Dendritic cell treated with granulocyte-macrophage colony-stimulating factor and Interleukin-4, amounts not matched to agents 40 ng/mL and 50 ng/mL, for 4 days (primary cell): ENCODE measurements around the gene SLFNL1.

Experiments used
- H3K27ac Mint-ChIP-seq: one replicate; pipeline ENCODE4 v1.8.0; 2022; ENCODE audit warnings: mild to moderate bottlenecking, mixed read lengths
- H3K27me3 Mint-ChIP-seq: one replicate; pipeline ENCODE4 v1.8.0; 2022; ENCODE audit warnings: mild to moderate bottlenecking, mixed read lengths
- H3K36me3 Mint-ChIP-seq: one replicate; pipeline ENCODE4 v1.8.0; 2022; ENCODE audit warnings: low read depth, mixed read lengths
- H3K4me1 Mint-ChIP-seq: one replicate; pipeline ENCODE4 v1.8.0; 2022; ENCODE audit warnings: low read depth, mixed read lengths
- H3K4me3 Mint-ChIP-seq: one replicate; pipeline ENCODE4 v1.8.0; 2022; ENCODE audit warnings: mild to moderate bottlenecking, moderate library complexity, mixed read lengths
- H3K9me3 Mint-ChIP-seq: one replicate; pipeline ENCODE4 v1.8.0; 2022; ENCODE audit warnings: mixed read lengths
- intact Hi-C: fragments of 100-400 bp; cut with micrococcal nuclease; formaldehyde crosslinking; loops from one replicate; pipeline ENCODE4 v1.15.0; 2022

SLFNL1 gene

DNA sequence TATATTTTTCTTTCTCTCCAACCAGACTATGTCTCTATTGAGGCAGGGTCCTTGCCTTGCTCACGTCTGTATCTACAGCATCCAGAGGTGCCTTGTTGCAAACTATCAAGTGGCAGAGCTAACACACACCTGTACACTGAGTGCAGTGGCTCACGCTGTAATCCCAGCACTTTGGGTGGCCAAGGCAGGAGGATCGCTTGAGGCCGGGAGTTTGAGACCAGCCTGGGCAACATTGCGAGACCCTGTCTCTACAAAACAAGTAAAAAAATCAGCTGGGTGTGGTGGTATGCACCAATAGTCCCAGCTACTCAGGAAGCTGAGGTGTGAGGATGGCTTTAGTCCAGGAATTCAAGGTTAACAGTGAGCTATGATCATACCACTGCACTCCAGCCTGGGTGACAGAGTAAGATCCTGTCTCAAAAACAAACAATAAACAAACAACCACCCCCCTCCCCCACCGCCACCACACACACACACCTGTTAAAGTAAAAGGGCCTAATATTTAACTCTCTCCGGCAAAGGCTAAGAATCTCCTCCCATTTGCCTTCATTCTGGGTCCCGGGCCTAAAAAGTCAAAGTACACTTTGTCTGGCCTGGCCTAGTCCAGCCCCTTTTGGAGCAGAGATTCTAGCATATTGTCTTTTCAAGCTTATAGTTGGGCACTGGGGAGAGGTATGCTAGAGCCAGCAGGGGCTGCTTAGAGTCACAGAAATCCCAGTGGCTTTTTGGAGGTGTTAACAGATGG lies 9.5 kb upstream of the SLFNL1 start:
- no peaks in the 10 kb centered on the region for H3K9me3 Mint-ChIP-seq
- no peaks in the 10 kb centered on the region for H3K4me1 Mint-ChIP-seq
- intact Hi-C loops: loop anchor here (10.0 kb wide), 1 partner anchor 94 kb away; no protein-coding TSS in a partner anchor
- H3K4me3 Mint-ChIP-seq: no peak overlapping the region
- peaks cover 21% of the 10 kb centered on the region for H3K36me3 Mint-ChIP-seq
- no peak overlapping the region for H3K27ac Mint-ChIP-seq
- H3K27me3 Mint-ChIP-seq: no peaks in the 10 kb centered on the region

DNA sequence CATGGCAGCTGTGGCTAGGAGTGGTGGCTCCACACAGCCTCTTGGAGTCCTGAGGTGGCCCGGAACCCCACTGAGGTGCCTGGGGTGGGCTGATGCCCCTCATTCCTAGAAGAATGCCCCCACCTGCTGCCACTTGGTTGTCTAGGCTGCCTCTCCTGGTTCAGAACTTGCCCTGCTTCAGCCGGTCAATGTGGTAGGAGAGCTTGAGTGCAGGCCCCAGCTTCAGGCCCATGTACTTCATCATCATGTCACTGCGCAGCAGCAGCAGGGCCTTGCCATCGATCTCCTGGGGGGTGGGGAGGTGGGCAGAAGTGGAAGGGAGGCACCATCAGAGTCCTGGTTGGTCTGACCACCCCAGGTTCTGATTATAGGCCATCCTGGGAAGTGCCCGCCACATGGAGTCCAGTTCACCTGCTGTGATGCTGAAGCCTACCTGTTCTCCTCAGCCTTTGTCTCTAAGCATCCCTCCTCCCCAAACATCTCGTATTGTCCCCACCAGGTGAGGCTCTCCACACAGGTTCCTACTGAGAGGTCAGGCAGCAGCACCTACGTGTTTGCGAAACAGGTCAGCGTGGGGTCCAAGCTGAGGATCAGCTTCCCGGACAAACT lies 6.6 kb upstream of the SLFNL1 start:
- H3K27me3 Mint-ChIP-seq: no peaks in the 10 kb centered on the region
- H3K36me3 Mint-ChIP-seq: peaks cover 21% of the 10 kb centered on the region
- intact Hi-C loops: no loop called here
- H3K4me1 Mint-ChIP-seq: no peaks in the 10 kb centered on the region
- H3K9me3 Mint-ChIP-seq: no peaks in the 10 kb centered on the region
- H3K4me3 Mint-ChIP-seq: no peak overlapping the region
- no peak overlapping the region for H3K27ac Mint-ChIP-seq

DNA sequence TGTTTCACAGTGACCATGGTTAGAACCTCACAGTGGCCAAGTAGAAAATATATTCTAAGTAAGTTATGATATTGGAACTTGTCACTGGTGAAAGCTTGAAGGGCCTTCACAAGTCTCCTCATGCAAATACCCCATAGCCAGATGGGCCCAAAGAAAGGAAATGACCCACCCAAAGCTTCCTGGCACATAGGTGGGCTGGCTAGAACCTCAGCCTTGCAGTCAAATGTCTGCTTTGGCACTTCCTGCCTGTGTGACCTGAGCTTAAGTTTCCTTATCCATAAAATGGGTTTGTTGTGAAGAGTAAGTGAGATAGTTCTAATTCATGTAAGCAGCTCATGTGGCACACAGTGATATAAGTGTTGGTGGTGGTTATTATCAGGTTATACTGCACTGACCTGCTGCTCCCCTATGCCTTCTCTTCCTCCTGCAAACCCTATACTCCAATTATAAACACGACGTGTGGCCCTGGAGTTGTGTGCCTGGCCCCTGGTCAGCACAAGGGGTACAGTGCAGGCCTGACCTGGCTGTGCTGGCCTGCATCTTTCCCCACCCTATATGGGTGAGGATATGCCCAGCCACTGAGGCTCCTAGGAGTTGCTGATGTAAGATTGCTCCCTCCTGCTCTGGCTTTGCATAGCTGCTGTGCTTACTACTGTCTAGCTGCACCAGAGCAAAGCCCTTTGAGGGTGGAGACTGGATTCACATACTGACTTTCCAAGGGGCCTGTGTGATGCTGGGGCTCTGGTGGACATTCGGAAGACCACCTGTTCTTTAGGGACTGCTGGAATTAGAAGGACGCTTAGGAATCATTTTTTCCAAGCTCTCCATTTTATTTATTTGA lies 4.7 kb upstream of the SLFNL1 start:
- no peaks in the 10 kb centered on the region for H3K9me3 Mint-ChIP-seq
- no peak overlapping the region for H3K27ac Mint-ChIP-seq
- no peaks in the 10 kb centered on the region for H3K4me1 Mint-ChIP-seq
- H3K27me3 Mint-ChIP-seq: no peaks in the 10 kb centered on the region
- intact Hi-C loops: no loop called here
- H3K36me3 Mint-ChIP-seq: peaks cover 15% of the 10 kb centered on the region
- H3K4me3 Mint-ChIP-seq: no peak overlapping the region

DNA sequence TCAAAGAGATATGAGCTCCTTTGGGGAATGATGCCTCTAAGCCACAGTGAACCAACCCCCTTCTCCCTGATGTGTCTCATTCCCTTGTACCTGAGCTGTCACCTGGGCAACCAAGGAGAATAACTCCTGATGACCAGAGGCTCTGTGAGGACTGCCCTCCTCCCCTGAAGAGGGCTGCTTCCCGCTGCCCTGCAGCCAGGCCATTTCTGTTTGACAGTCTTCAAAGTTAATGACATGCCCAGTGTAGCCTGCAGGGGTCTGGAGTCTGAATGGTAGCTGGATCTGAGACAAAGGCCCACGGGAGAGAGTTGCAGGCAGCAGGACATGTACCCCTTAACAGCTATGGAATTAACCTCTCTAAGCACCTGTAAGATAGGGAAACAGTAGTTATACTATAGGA lies 3.4 kb upstream of the SLFNL1 start:
- no peaks in the 10 kb centered on the region for H3K27me3 Mint-ChIP-seq
- H3K4me1 Mint-ChIP-seq: no peaks in the 10 kb centered on the region
- no peak overlapping the region for H3K4me3 Mint-ChIP-seq
- H3K36me3 Mint-ChIP-seq: peaks cover 21% of the 10 kb centered on the region
- intact Hi-C loops: no loop called here
- no peak overlapping the region for H3K27ac Mint-ChIP-seq
- no peaks in the 10 kb centered on the region for H3K9me3 Mint-ChIP-seq

DNA sequence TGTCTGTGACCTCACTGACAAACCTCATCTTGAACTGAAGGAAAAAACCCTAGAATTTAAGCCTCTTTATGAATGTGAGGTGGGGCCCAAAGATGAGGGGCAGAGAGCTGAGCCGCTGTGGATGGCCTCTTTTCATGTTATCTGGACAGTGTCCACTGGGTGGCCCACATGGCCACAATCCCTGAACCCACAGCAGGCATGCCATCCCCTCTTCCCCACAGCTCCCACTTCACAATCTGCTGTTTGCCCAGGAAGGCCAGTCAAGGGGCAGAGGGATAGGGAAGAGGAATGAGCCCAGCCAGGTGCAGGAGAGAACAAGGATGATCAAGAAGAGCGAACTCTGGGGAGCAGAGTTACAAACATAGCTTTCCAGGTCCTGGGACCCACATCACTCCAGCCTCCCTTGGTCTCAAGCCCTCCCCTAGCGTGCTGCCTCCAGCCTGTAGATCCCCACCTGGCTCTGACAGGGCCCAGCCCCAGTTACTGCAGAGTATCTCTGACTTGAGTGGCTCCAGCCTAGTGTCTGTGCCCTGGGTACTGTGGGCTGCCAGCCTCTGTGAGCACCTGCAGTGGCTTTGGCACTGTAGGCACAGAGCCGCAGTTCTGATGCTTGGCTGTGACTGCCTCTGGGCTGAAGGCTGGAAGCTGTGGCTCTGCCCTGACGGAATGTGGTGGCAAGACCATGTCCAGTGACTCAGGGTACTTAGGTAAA lies 1.9 kb upstream of the SLFNL1 start:
- no peaks in the 10 kb centered on the region for H3K27me3 Mint-ChIP-seq
- peaks cover 32% of the 10 kb centered on the region for H3K36me3 Mint-ChIP-seq
- H3K27ac Mint-ChIP-seq: no peak overlapping the region
- intact Hi-C loops: no loop called here
- H3K9me3 Mint-ChIP-seq: no peaks in the 10 kb centered on the region
- no peaks in the 10 kb centered on the region for H3K4me1 Mint-ChIP-seq
- H3K4me3 Mint-ChIP-seq: no peak overlapping the region

DNA sequence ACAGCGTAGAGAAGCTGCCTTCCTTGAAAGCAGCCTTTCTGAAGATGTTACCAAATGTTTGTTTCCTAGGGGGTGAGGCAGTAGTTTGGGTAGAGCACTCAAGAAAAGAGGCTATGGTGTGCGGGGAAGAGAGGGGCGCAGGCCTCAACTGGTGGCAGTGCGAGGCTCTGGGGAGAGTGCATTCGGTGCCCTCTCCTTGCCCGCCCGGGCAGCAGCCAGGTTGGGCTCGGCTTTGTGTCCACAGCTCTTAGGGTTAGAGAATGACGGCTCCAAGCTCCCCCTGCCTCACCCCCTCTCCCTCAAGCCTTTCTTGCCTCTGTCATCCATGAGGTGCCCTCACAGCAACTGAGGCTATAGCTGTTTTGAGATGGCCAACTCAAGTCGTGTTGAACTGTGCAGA lies 899 bp upstream of the SLFNL1 start:
- intact Hi-C loops: no loop called here
- no peak overlapping the region for H3K27ac Mint-ChIP-seq
- no peaks in the 10 kb centered on the region for H3K9me3 Mint-ChIP-seq
- H3K4me3 Mint-ChIP-seq: no peak overlapping the region
- peaks cover 34% of the 10 kb centered on the region for H3K36me3 Mint-ChIP-seq
- no peaks in the 10 kb centered on the region for H3K4me1 Mint-ChIP-seq
- H3K27me3 Mint-ChIP-seq: no peaks in the 10 kb centered on the region

DNA sequence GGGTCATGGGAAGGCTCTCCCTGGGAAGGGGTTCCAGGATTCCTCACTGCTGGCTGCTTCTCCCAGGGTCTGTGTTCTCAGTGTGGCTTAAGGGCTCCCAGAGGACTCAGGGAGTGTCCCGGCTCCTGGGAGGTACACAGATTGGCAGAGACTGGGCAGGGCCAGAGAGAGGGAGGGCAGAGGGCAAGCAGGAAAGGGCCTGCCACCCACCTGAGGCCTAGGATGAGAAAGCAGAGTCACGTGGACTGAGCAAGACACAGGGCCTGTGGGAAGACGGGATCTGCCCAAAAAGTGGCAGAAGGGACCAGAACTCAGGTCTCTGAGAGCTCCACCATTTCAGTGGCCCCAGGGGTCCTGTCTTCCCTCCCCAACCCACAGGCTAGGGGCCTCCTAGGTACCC lies 871 bp downstream of the SLFNL1 start:
- Mint-ChIP-seq H3K36me3 (peaks cover 49% of the 10 kb centered on the region), H3K27me3 (no peaks in the 10 kb centered on the region), H3K4me1 (no peaks in the 10 kb centered on the region), H3K27ac (no peak overlapping the region), H3K9me3 (no peaks in the 10 kb centered on the region), H3K4me3 (no peak overlapping the region)
- intact Hi-C loops: no loop called here

DNA sequence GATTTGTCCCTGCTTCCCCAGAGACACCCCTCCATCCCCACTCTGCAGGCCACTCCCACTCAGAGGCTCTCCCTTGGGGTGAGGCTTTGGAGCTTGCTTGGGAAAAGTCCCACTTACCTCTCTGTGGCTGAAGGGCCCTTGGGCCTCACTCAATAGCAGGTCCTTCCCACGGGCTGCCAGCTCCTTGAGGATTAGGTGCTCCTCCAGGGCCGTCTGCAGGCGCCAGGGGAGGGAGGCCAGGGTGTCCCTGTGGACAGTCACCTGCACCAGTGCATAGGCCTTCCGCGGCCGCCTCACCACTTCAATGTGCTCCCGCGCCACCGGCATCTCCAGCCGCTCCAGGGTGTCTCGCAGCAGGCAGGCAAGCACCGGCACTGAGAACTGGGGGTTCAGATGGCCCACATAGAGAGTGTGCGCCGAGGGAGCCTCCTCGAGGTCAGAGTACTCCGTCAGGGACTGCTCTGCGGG lies 1.4 kb downstream of the SLFNL1 start:
- Mint-ChIP-seq H3K4me3 (no peak overlapping the region), H3K27me3 (no peaks in the 10 kb centered on the region), H3K4me1 (peaks cover under 1% of the 10 kb centered on the region), H3K9me3 (no peaks in the 10 kb centered on the region), H3K36me3 (peaks cover 51% of the 10 kb centered on the region), H3K27ac (no peak overlapping the region)
- intact Hi-C loops: no loop called here

DNA sequence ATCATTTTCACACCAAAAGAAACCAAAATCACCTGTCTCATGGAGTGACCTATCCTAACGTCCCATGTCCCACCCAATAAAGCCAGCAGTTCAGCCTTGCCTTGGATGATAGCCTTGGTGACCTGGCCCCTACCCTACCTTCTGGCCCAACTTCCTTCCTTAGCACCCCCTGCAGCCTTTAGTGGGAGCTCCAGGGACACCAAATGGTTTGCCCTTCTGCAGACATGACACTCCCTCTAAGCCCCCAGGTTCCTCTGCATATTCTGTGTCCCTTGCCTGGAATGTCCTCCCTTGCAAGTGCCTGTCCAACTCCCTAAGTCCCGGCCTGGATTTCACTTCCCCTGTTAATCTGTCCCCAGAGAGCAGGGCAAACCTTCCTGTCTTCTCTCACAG lies 2.2 kb downstream of the SLFNL1 start:
- Mint-ChIP-seq H3K27ac (no peak overlapping the region), H3K36me3 (peaks cover 59% of the 10 kb centered on the region), H3K27me3 (no peaks in the 10 kb centered on the region), H3K4me1 (peaks cover 8% of the 10 kb centered on the region), H3K9me3 (no peaks in the 10 kb centered on the region), H3K4me3 (no peak overlapping the region)
- intact Hi-C loops: no loop called here

DNA sequence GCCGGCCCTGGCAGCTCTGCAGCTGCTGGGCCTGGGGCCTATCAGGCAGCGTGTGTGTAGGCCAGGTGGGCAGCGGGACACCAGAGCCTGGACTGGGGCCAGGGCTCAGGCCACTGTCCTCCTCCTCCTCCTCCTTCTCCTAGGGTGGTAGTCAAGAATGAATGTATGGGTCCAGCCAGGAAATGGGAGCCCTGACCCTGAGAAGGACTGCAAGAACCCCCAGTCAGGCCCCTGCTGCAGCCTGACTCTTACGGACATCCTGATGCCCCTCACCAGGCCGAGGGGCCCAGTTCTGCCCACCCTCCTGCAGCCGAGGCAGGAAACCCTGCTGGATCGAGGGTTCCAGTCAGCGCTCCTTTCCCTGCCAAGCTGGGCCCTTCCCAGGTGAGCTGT lies 3.5 kb downstream of the SLFNL1 start:
- Mint-ChIP-seq H3K4me1 (peaks cover 21% of the 10 kb centered on the region), H3K27me3 (no peaks in the 10 kb centered on the region), H3K36me3 (peaks cover 60% of the 10 kb centered on the region), H3K9me3 (no peaks in the 10 kb centered on the region), H3K4me3 (no peak overlapping the region), H3K27ac (no peak overlapping the region)
- intact Hi-C loops: no loop called here

DNA sequence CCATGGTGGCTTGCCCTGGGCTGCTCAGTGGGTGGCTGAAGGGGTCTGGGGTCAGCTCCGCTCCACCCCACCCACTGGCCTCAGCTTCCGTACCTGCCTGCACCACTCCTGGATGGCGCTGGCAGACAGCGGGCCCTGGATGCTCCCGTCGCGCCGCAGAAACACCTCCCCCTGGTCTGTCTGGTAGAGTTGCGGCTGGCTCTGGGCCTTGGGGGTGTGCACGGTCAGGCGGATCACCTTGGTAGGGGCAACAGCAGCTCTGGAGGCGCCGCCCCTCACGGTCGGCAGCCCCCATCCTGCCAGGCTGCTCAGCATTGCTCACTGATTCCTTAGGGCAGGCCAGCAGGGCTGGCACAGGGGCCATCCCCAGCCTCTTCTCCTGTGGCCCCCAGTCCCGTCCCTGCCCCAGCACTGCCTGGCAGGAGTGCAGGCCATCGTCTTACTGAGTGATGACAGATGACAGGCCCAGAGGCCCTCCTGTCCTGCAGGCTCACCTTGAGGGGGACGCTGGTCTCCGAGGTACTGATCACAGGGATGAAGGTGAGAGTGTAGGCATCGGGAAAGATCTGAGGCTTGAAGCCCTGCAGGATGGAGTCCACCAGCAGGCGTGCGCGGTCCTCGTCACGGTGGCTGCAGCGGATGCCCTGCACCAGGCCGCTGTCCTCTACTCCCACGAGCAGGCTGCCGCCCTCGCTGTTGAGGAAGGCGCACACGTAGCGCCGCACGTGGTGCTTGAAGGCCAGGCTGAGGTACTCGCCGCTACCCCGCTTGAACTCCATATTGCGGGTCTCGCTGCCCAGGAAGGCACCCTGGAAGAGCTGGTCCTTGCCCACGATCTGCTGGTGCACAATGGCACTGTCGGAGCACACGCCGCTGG lies 4.1 kb downstream of the SLFNL1 start:
- H3K36me3 Mint-ChIP-seq: peaks cover 64% of the 10 kb centered on the region
- no peak overlapping the region for H3K27ac Mint-ChIP-seq
- no peak overlapping the region for H3K4me3 Mint-ChIP-seq
- intact Hi-C loops: no loop called here
- H3K4me1 Mint-ChIP-seq: peaks cover 21% of the 10 kb centered on the region
- no peaks in the 10 kb centered on the region for H3K9me3 Mint-ChIP-seq
- no peaks in the 10 kb centered on the region for H3K27me3 Mint-ChIP-seq

DNA sequence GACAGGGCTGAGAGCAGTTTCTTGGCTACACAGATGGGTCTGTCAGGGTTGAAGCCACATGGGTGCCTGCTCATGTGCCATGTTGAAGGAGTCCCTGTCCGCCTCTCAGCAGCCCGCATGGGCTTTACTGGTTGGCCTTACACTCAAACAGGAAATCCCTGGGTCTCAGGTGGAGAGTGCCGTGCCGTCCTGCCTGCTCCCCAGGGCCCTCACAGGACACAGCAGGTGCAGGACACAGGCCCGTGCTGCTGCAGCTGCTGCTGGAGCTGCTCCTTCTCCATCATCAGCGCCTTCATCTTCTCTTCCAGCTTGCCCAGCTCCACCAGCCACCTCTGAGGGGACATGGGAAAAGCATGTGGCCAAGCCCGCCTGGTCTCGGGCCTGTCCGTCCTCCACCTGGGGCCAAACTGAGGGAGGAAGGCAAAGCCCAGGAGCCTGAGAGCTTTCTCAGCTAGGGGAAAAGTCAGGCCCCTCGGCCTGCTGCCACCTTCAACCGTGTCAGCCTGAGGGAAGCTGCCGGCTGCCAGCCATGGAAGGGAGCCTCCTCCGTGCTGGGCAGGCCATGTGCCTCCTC lies 5.5 kb downstream of the SLFNL1 start:
- H3K4me3 Mint-ChIP-seq: no peak overlapping the region
- H3K9me3 Mint-ChIP-seq: no peaks in the 10 kb centered on the region
- H3K27ac Mint-ChIP-seq: no peak overlapping the region
- H3K36me3 Mint-ChIP-seq: peaks cover 78% of the 10 kb centered on the region
- intact Hi-C loops: no loop called here
- H3K27me3 Mint-ChIP-seq: no peaks in the 10 kb centered on the region
- peaks cover 21% of the 10 kb centered on the region for H3K4me1 Mint-ChIP-seq
